ENCODE results near the gene PIK3CD. TPM values are rescaled to one million over a fixed set of nuclear protein-coding genes. Genes with fewer than 3 reads are reported as not detected.

PIK3CD gene
- total and polyA plus RNA-seq, 10 of the 15 experiments (the other 5 are each of a cell fraction or from before 2014, with no cell fraction given), result 7.0 to 101 (median 51.1) TPM

- TF ChIP-seq ZBTB40 (IDR thresholded peaks at IDR 0.05; ENCODE audit: borderline replicate concordance) (peak; percentile 36; the same call in 1 of the 2 replicates), ZBED1 (IDR thresholded peaks at IDR 0.05; ENCODE audit: borderline replicate concordance) (peak; percentile 72; the same call in 1 of the 2 replicates)
These were observed 3.5 kb downstream of the PIK3CD start (continued) for GRCh38 chr1:9654834-9655723.

DNA sequence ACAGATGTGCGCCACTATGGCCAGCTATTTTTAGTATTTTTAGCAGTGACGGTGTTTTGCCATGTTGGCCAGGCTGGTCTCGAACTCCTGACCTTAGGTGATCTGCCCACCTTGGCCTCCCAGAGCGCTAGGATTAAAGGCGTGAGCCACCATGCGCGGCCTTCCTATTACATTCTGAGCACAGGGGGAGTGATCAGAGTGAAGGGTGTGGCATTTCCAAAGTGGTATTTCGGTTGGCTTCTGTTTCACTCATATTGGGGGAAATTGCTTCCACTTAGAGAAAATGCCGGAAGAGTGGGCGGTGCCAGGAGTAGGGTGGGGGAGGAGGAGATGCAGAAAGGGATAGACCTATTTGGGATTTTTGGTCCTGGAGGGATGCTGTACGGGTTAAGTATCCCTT, 4.3 kb downstream of the PIK3CD start:
- no peak for DNase-seq (ENCODE audit: low read depth, low spot score)
- BruUV-seq (replicated peaks), result no TSS peak
- CTCF ChIA-PET, result interaction anchor here (0.7 to 12.0 kb wide), 6 partner anchors 9 to 129 kb away, joined by 3 to 203 read pairs (median 4); no protein-coding TSS in a partner anchor
- Histone ChIP-seq H3K27me3 (replicated peaks in 1 of 2; ENCODE audit: control insufficient read depth in 2 of 2, insufficient read depth in 2 of 2, low read length in 1 of 2) (no peaks in the 10 kb centered on the region), H3K36me3 (ENCODE audit: control insufficient read depth in 2 of 2, insufficient read depth in 2 of 2, low read length in 1 of 2) (peaks cover 4 to 7% of the 10 kb centered on the region in 2 experiments; a peak in 2 of 4 replicates), H3K9ac (ENCODE audit: control insufficient read depth, insufficient read depth, low read length) (peak overlapping the region; percentile 81), H4K20me1 (ENCODE audit: control insufficient read depth, insufficient read depth) (no peaks in the 10 kb centered on the region), H3K9me3 (replicated peaks; ENCODE audit: control insufficient read depth, insufficient read depth, low read length) (no peaks in the 10 kb centered on the region), H2AFZ (ENCODE audit: control insufficient read depth, low read depth, low read length) (no peak overlapping the region), H3K4me3 (peak overlapping the region; percentile 86), H3K79me2 (ENCODE audit: control insufficient read depth, insufficient read depth, low read length) (peaks cover 95% of the 10 kb centered on the region), H3K4me1 (ENCODE audit: control insufficient read depth, insufficient read depth, low read length) (peaks cover 18% of the 10 kb centered on the region), H3K4me2 (ENCODE audit: control insufficient read depth, insufficient read depth) (peak overlapping the region; percentile 90), H3K27ac (ENCODE audit: control insufficient read depth, insufficient read depth) (peak overlapping the region; percentile 89)
- 34% methylated on average over 11 of the region's 11 CpGs for WGBS (ENCODE audit: insufficient coverage, insufficient replicate concordance, low lambda C conversion rate, missing lambda C conversion rate)
- no peak for FAIRE-seq
- intact Hi-C loops (cut with micrococcal nuclease; ENCODE audit: unreplicated experiment), result loop anchor here (1.0 to 2.0 kb wide), 2 partner anchors 27 to 33 kb away; no protein-coding TSS in a partner anchor
- RAD21 ChIA-PET (ENCODE audit: unreplicated experiment), result interaction anchor here (0.6 to 10.4 kb wide), 9 partner anchors 9 to 287 kb away, joined by 3 to 336 read pairs (median 9); partner anchors contain the start of genes LZIC and NMNAT1
- POLR2A ChIA-PET, result interaction anchor here (0.6 to 11.0 kb wide), 9 partner anchors 12 to 119 kb away, joined by 3 to 284 read pairs (median 6); no protein-coding TSS in a partner anchor
- SMC1A ChIA-PET (ENCODE audit: uncharacterized antibody, unreplicated experiment), result interaction anchor here (0.8 to 9.9 kb wide), 6 partner anchors 10 to 32 kb away, joined by 4 to 215 read pairs (median 5); no protein-coding TSS in a partner anchor
- in situ Hi-C loops (cut with MboI), result no loop called here
- peak; percentile 6 for ATAC-seq
- TF ChIP-seq IKZF1 (conservative IDR thresholded peaks at IDR 0.05), result 0 out of 2 replicates have a peak, but pooled peaks have one; percentile 64
- TF ChIP-seq, protein P1, sequence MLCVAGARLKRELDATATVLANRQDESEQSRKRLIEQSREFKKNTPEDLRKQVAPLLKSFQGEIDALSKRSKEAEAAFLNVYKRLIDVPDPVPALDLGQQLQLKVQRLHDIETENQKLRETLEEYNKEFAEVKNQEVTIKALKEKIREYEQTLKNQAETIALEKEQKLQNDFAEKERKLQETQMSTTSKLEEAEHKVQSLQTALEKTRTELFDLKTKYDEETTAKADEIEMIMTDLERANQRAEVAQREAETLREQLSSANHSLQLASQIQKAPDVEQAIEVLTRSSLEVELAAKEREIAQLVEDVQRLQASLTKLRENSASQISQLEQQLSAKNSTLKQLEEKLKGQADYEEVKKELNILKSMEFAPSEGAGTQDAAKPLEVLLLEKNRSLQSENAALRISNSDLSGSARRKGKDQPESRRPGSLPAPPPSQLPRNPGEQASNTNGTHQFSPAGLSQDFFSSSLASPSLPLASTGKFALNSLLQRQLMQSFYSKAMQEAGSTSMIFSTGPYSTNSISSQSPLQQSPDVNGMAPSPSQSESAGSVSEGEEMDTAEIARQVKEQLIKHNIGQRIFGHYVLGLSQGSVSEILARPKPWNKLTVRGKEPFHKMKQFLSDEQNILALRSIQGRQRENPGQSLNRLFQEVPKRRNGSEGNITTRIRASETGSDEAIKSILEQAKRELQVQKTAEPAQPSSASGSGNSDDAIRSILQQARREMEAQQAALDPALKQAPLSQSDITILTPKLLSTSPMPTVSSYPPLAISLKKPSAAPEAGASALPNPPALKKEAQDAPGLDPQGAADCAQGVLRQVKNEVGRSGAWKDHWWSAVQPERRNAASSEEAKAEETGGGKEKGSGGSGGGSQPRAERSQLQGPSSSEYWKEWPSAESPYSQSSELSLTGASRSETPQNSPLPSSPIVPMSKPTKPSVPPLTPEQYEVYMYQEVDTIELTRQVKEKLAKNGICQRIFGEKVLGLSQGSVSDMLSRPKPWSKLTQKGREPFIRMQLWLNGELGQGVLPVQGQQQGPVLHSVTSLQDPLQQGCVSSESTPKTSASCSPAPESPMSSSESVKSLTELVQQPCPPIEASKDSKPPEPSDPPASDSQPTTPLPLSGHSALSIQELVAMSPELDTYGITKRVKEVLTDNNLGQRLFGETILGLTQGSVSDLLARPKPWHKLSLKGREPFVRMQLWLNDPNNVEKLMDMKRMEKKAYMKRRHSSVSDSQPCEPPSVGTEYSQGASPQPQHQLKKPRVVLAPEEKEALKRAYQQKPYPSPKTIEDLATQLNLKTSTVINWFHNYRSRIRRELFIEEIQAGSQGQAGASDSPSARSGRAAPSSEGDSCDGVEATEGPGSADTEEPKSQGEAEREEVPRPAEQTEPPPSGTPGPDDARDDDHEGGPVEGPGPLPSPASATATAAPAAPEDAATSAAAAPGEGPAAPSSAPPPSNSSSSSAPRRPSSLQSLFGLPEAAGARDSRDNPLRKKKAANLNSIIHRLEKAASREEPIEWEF (IDR thresholded peaks at IDR 0.05; ENCODE audit: insufficient replicate concordance, low read depth, low read length), result no peak
- TF ChIP-seq IKZF2 (IDR thresholded peaks at IDR 0.05), result peak in 1 of 2 experiments; percentile 37; a peak in 1 of 4 replicates
- TF ChIP-seq BCL11A (IDR thresholded peaks at IDR 0.05; ENCODE audit: low read depth, low read length), result 0 out of 2 replicates have a peak, but pooled peaks have one; percentile 4
- TF ChIP-seq ZNF217 (IDR thresholded peaks at IDR 0.05), result 0 out of 2 replicates have a peak, but pooled peaks have one; percentile 27
- peak; percentile 69; the same call in 1 of the 2 replicates for TF ChIP-seq HDGF (IDR thresholded peaks at IDR 0.05)
- 0 out of 2 replicates have a peak, but pooled peaks have one; percentile 75 for TF ChIP-seq CHD4 (IDR thresholded peaks at IDR 0.05)
- TF ChIP-seq EGR1 (IDR thresholded peaks at IDR 0.05; ENCODE audit: borderline replicate concordance in 1 of 2, low read depth in 2 of 2, low read length in 2 of 2), result peak in 1 of 2 experiments; percentile 53; a peak in 1 of 3 replicates
